NK-92 (cell line): Measurements from ENCODE around the gene ZSCAN10.

Experiments used
- DNase-seq: peaks from one replicate; lab custom pipeline; 2025; ENCODE audit not compliant: unreplicated experiment; lab: John Stamatoyannopoulos, UW

Gene ZSCAN10

GRCh38 chr16:3112058-3112880 lies 13.2 kb upstream of the ZSCAN10 start, which contains the start of gene ZNF205:
TSS of gene ZNF205 (plus strand) at chr16:3112586. CDS start at chr16:3113431, 845 bp downstream.
- DNase-seq, result no peak

DNA sequence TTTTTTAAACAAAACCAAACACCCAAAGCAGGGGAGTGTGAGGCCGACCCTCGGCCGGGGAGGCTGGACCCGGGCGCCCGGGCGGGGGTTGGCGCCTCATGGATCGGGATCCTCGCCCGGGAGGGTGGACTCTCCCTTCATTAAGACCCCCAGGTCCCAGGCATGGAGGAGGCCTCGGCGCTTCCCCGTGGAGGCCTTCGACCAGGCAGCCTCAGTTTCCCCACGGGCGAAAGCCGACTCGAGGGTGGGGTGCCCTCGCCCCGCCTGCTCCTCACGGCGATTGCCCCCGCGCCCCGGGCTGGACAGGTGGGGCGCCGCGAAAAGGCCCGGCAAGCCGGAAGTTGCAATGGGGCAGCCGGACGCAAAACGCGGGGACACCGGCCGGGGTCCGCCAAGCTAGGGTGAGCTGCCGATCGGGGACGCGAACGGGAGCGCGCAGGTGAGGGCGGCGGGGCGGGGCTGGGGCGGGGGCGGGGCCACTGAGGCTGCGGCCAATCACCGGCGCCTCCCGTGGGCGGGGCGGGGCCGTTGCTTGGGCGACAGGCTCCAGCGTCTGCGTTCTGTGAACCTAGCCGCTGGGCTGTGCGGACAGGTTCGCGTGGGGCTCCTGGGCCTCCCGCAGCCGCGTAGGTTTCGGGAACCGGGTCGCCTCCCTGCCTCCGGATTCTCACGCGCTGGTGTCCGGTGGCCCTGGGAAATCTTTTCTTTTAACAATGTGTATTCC lies 7.3 kb upstream of the ZSCAN10 start:
- peak; percentile 51 for DNase-seq

GRCh38 chr16:3101841-3102470 lies 2.9 kb upstream of the ZSCAN10 start:
- no peak for DNase-seq

GRCh38 chr16:3101018-3101840 lies 2.1 kb upstream of the ZSCAN10 start:
- no peak for DNase-seq

GRCh38 chr16:3099732-3100499 lies 822 bp upstream of the ZSCAN10 start:
- no peak for DNase-seq

GRCh38 chr16:3099395-3099731 lies 269 bp upstream of the ZSCAN10 start:
- DNase-seq, result no peak

GRCh38 chr16:3097266-3097665 lies 1.8 kb downstream of the ZSCAN10 start:
- no peak for DNase-seq

GRCh38 chr16:3096362-3096761 lies 2.7 kb downstream of the ZSCAN10 start:
- no peak for DNase-seq

DNA sequence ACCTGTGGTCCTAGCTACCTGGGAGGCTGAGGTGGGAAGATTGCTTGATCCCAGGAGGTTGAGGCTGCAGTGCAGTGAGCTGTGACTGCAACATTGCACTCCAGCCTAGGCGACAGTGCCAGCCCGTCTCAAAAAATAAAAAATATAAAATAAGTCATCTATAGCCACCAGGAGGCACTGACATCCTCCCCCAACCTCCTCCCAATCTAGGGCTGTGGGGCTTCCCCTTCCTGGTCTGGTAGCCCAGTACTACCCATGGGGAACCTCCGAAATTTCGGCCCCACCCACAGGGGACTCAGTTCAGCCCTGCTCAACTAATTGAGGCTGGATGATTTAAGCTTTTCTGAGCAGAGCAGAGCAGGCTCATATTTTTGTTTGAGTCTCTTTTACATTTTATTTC lies 3.2 kb downstream of the ZSCAN10 start:
- no peak for DNase-seq

DNA sequence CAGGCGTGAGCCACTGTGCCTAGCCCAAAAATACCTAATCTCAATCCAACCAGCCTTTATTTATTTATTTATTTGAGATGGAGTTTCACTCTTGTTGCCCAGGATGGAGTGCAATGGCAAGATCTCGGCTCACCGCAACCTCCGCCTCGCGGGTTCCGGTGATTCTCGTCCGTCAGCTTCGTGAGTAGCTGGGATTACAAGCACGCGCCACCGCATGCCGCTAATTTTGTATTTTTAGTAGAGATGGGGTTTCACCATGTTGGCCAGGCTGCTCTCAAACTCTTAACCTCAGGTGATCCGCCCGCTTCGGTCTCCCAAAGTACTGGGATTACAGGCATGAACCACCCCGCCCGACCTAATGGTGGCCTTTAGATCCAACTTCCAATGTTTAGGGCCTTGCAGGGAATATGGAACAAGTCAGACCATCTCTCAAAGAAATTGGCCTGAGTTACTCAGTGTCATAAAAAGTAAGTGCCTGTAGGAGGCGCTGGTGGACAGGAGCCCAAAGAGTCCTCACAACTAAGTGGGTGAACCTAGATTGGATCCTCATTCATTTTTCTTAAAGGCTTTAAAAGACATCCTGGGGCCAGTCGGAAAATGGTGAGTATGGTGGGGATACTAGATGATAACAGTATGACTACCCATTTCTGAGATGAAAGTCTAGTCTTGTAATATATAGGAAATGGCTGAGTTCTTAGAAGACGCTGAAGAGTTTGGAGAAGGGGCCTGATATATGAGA lies 4.6 kb downstream of the ZSCAN10 start:
- DNase-seq, result no peak

DNA sequence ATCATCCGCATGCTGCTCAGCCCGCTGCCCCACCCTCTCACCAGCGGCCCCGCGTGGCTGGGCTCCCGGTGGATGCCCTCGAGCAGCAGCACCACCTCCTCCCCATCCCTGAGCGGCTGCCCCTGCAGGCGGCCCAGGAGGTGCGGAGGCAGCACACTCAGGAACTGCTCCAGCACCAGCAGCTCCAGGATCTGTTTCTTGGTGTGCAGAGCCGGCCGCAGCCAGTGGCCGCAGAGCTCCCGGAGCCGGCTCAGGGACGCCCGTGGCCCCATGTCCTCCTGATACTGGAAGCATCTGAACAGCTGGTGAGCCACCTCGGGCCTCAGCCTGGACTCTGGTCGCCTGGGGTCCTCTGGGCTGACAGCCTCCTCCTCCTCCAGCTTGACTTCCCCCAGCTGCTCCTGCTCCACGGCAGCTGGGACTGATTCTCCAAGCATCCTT lies 6.6 kb downstream of the ZSCAN10 start:
- no peak for DNase-seq

- DNase-seq, result no peak
These were observed 7.5 kb downstream of the ZSCAN10 start for GRCh38 chr16:3091551-3091950.

DNA sequence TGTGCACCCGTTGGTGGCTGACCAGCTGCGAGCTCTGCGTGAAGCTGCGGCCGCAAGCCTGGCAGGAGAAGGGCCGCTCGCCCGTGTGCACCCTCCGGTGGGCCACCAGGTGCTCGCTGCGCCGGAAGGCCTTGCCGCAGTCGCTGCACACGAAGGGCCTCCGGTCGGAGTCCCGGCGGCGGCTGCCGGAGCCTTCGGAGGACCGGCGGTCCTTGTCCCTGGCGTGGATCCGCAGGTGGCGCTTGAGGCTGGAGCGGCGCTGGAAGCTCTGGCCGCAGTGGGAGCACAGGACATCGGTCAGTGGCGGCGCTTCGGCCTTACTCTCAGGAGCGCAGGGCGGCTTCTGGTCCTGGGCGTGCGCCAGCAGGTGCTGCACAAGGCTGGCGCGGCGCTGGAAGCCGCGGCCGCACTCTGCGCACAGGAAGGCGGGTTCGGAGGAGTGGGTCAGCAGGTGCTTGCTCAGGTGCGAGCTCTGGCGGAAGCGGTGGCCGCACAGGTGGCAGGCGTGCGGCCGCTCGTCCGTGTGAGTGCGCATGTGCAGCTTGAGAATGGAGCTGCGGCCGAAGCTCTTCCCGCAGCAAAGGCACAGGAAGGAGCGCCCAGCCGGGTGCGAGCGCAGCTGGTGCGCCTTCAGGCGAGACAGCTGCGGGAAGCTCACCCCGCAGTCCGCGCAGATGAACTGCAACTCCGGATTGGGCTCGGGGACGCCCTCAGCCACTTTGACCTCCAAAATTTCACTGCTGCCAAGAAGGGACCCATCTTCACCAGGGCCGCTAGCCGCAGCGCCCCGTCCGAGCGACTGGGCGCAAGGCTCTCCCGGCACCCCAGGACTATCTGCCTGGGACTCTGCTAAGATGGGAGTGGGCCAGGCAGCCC lies 9.1 kb downstream of the ZSCAN10 start:
- DNase-seq, result no peak

- no peak for DNase-seq
These were observed 10.0 kb downstream of the ZSCAN10 start for GRCh38 chr16:3088925-3089716.

DNA sequence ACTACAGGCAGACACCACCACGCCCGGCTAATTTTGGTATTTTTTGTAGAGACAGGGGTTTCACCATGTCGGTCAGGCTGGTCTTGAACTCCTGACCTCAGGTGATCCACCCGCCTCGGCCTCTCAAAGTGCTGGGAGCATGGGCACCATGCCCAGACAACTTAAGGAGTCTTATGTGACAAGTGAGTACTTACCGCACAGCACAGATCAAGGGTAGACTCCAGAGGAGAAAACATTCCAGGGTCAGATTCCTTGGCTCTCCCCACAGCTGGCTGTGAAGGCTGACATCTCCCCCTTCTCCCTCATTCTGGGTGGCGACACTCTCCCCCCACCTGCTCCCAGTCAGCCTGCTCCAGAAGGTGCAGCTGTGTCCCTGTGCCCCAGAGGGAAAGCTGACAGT lies 10.6 kb downstream of the ZSCAN10 start:
- no peak for DNase-seq

DNA sequence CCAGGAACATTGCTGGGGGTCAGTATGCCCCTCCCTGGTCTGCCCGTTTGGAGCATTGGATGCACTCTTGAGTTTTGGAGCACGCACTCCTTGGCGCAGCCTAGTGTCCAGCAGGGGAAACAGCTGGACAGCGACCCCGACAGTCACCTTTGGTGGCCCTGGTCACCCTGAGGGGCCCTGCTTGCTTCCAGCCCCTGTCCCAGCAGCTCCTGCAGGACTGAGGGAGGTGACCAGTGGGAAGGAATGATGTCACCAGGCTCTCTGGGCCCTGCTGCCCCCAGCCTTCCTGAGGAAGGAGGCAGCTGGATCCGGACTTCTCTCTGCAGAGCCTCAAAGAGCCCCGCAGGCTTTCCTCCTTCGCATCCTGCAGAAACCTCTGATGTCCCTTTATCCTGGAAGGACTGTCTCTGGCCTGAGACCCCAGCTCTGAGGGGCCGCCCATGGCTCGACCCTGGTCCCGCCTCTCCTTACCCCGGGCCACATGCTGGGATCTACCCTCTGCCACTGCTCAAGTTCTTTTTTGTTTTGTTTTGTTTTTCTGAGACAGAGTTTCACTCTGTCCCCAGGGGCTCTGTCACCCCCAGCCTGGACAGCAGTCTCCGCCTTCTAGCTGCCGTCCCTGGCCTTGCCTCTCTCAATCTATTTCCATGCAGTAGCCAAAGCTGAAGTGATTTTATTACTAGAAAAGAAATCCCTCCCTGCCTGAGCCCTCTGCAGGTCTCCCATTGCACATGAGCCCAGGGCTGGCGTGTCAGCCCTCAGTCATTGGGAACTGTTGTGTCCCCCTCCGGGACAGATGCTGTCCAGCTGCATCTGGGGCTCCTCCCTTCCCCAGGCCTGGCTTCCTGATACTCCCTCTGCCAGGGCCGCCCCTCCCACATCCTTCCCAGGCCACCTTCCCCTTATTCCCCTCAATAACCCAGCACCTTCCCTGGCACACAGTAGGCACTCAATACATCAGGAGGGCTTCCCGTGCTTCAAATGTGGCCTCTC lies 11.6 kb downstream of the ZSCAN10 start:
- DNase-seq, result no peak
